Measurements from ENCODE around the gene NECTIN2. TPM values are rescaled to one million over a fixed set of nuclear protein-coding genes. Genes with fewer than 3 reads are reported as not detected.
"Not testable (repeated sequence)": the region's sequence is repeated elsewhere in the genome, so short reads cannot be mapped to it uniquely, and the experiment has no call there.

NECTIN2 gene
- polyA plus RNA-seq, 4 donors, result 72.5 to 153 (median 100) TPM

DNA sequence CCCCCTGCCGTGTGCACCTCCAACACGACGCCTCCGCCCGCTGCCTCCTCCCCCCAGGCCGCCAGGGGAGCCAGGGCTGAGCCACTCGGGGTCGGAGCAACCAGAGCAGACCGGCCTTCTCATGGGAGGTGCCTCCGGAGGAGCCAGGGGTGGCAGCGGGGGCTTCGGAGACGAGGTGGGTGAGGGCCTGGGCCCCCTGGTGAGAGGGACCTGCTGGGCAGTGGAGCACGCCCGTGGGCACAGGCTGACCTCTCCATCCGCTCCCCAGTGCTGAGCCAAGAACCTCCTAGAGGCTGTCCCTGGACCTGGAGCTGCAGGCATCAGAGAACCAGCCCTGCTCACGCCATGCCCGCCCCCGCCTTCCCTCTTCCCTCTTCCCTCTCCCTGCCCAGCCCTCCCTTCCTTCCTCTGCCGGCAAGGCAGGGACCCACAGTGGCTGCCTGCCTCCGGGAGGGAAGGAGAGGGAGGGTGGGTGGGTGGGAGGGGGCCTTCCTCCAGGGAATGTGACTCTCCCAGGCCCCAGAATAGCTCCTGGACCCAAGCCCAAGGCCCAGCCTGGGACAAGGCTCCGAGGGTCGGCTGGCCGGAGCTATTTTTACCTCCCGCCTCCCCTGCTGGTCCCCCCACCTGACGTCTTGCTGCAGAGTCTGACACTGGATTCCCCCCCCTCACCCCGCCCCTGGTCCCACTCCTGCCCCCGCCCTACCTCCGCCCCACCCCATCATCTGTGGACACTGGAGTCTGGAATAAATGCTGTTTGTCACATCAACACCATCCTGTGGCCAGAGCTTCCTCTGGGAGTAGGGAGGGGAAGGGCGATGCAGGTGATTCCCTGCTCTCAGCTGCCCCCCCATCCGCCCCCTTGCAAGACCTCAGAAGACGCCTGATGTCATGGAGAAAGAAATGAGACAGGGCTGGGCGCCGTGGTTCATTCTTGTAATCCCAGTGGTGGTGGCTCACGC is 25.2 kb upstream of the NECTIN2 start:
- H3K9me3 ChIP-seq (ENCODE audit: control insufficient read depth in 2 of 2, insufficient read depth in 1 of 2, low read depth in 1 of 2, low read length in 1 of 2), result no peaks in the 10 kb centered on the region
- DNase-seq, result no peak
- H3K4me1 ChIP-seq (ENCODE audit: control insufficient read depth in 3 of 3, insufficient read depth in 2 of 3, low read depth in 1 of 3, low read length in 2 of 3), result peaks cover 0 to 24% (median 0%) of the 10 kb centered on the region in 3 donors
- H3K27me3 ChIP-seq (ENCODE audit: control insufficient read depth in 3 of 3, insufficient read depth in 3 of 3, low read length in 3 of 3), result no peaks in the 10 kb centered on the region
- H3K27ac ChIP-seq (ENCODE audit: low read depth in 1 of 3, low read length in 2 of 3), result no peak overlapping the region
- H3K36me3 ChIP-seq (ENCODE audit: control insufficient read depth in 3 of 3, insufficient read depth in 2 of 3, low read depth in 1 of 3, low read length in 3 of 3), result peaks cover 0 to 35% (median 0%) of the 10 kb centered on the region in 3 donors
- H3K4me3 ChIP-seq (ENCODE audit: low read depth in 1 of 3, low read length in 3 of 3), result no peak overlapping the region
- WGBS, 3 donors, result 65 to 82% (median 76%) methylated on average over 26 to 35 of the region's 35 CpGs
- no peak for FAIRE-seq

DNA sequence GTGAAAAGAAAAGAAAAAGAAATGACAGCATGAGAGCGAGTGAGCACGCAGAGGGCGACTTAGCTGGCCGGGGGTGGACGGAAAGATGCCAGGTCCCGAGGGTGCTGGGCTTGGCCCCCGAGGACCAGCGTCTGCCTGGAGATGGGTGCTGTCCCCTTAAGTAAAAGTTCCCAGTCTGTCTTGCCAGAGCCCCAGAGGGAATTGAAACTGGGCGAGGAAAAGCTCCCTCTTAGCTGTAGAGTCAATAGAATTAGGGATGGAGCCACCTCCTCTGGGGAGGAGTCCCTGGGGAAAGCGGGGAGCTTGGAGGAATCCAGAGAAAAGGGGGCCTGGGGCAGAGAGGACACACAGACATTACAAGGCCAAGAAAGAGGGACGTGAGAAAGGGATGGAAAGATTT is 23.9 kb upstream of the NECTIN2 start:
- Histone ChIP-seq H3K27me3 (ENCODE audit: control insufficient read depth in 3 of 3, insufficient read depth in 3 of 3, low read length in 3 of 3) (no peaks in the 10 kb centered on the region), H3K9me3 (ENCODE audit: control insufficient read depth in 2 of 2, insufficient read depth in 1 of 2, low read depth in 1 of 2, low read length in 1 of 2) (no peaks in the 10 kb centered on the region), H3K36me3 (ENCODE audit: control insufficient read depth in 3 of 3, insufficient read depth in 2 of 3, low read depth in 1 of 3, low read length in 3 of 3) (peaks cover 0 to 30% (median 0%) of the 10 kb centered on the region in 3 donors), H3K4me1 (ENCODE audit: control insufficient read depth in 3 of 3, insufficient read depth in 2 of 3, low read depth in 1 of 3, low read length in 2 of 3) (peaks cover 0 to 24% (median 0%) of the 10 kb centered on the region in 3 donors), H3K27ac (ENCODE audit: low read depth in 1 of 3, low read length in 2 of 3) (no peak overlapping the region), H3K4me3 (ENCODE audit: low read depth in 1 of 3, low read length in 3 of 3) (no peak overlapping the region)
- WGBS, 3 donors, result 62 to 69% (median 69%) methylated on average over 11 of the region's 11 CpGs
- FAIRE-seq, result no peak
- DNase-seq, result no peak

DNA sequence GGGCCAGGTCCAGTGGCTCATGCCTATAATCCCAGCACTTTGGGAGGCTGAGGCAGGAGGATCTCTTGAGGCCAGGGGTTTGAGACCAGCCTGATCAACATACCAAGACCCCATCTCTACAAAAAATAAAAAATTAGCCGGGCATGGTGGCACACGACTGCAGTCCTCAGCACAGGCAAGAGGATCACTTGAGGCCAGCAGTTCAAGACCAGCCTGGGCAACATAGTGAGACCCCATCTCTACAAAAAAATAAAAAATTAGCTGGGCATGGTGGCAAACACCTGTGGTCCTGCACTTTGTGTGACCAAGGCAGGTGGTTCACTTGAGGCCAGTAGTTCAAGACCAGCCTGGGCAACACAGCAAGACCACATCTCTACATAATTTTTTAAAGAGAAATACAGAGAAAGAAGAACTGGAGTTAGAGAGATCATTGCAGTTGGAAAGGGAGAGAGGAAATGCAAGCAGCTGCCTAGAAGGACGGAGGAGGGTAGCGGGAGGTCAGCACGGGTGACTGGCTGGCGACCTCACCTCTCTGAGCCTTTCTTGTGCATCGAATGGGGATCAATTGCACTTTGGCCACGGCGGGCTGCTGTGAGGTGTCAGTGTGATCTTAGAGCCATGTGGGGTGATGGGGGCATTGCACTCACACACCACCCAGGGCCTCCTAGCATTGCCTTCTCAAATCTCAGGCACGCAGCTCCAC is 23.3 kb upstream of the NECTIN2 start:
- Histone ChIP-seq H3K4me1 (ENCODE audit: control insufficient read depth in 3 of 3, insufficient read depth in 2 of 3, low read depth in 1 of 3, low read length in 2 of 3) (peaks cover 0 to 21% (median 0%) of the 10 kb centered on the region in 3 donors), H3K27ac (ENCODE audit: low read depth in 1 of 3, low read length in 2 of 3) (no peak overlapping the region), H3K4me3 (ENCODE audit: low read depth in 1 of 3, low read length in 3 of 3) (no peak overlapping the region), H3K27me3 (ENCODE audit: control insufficient read depth in 3 of 3, insufficient read depth in 3 of 3, low read length in 3 of 3) (no peaks in the 10 kb centered on the region), H3K36me3 (ENCODE audit: control insufficient read depth in 3 of 3, insufficient read depth in 2 of 3, low read depth in 1 of 3, low read length in 3 of 3) (peaks cover 0 to 25% (median 0%) of the 10 kb centered on the region in 3 donors), H3K9me3 (ENCODE audit: control insufficient read depth in 2 of 2, insufficient read depth in 1 of 2, low read depth in 1 of 2, low read length in 1 of 2) (no peaks in the 10 kb centered on the region)
- DNase-seq (peak in 1 of 2 donors; percentile 29), FAIRE-seq (no peak)
- 64 to 73% (median 69%) methylated on average over 9 to 10 of the region's 10 CpGs for WGBS, 3 donors

DNA sequence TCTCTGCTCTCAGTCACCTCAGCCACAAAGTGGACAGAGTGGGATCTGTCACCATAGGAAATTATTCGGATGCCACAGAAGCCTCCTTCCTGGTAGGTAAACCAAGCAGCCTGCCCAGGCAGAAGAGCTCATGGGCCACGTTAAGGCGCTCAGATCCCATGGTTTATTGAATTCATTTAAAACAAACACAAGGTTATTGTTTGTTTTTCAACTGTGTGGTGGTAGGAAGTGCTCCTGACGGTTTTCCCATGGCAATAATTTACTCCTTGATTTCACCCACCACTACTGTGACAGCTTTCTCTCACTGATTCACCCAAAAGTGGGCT is 22.8 kb upstream of the NECTIN2 start:
- no peak overlapping the region for H3K4me3 ChIP-seq (ENCODE audit: low read depth in 1 of 3, low read length in 3 of 3)
- no peak overlapping the region for H3K27ac ChIP-seq (ENCODE audit: low read depth in 1 of 3, low read length in 2 of 3)
- FAIRE-seq (no peak), DNase-seq (no peak)
- 41 to 56% (median 50%) methylated on average over 4 of the region's 4 CpGs for WGBS, 3 donors
- H3K9me3 ChIP-seq (ENCODE audit: control insufficient read depth in 2 of 2, insufficient read depth in 1 of 2, low read depth in 1 of 2, low read length in 1 of 2), result no peaks in the 10 kb centered on the region
- no peaks in the 10 kb centered on the region for H3K27me3 ChIP-seq (ENCODE audit: control insufficient read depth in 3 of 3, insufficient read depth in 3 of 3, low read length in 3 of 3)
- peaks cover 0 to 25% (median 0%) of the 10 kb centered on the region in 3 donors for H3K36me3 ChIP-seq (ENCODE audit: control insufficient read depth in 3 of 3, insufficient read depth in 2 of 3, low read depth in 1 of 3, low read length in 3 of 3)
- H3K4me1 ChIP-seq (ENCODE audit: control insufficient read depth in 3 of 3, insufficient read depth in 2 of 3, low read depth in 1 of 3, low read length in 2 of 3), result peaks cover 0 to 16% (median 0%) of the 10 kb centered on the region in 3 donors

DNA sequence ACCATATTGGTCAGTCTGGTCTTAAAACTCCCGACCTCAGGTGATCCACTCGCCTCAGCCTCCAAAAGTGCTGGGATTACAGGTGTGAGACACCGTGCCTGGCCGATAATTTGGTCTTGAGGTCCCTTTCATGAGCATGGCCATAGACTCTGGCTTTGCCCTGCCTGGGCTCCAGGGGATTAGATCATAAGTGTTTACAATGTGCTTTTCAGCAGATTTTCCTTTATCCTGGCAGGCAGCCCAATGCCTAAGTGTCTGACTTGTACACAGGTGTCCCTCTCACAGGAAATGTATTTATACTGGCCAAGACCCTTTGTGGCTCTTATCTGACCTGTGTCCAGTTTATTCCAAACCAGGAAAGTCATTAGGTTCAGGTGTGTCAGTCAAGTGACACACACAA is 21.3 kb upstream of the NECTIN2 start:
- no peak overlapping the region for H3K27ac ChIP-seq (ENCODE audit: low read depth in 1 of 3, low read length in 2 of 3)
- H3K4me1 ChIP-seq (ENCODE audit: control insufficient read depth in 3 of 3, insufficient read depth in 2 of 3, low read depth in 1 of 3, low read length in 2 of 3), result peaks cover 0 to 4% (median 0%) of the 10 kb centered on the region in 3 donors
- peaks cover 0 to 15% (median 0%) of the 10 kb centered on the region in 3 donors for H3K36me3 ChIP-seq (ENCODE audit: control insufficient read depth in 3 of 3, insufficient read depth in 2 of 3, low read depth in 1 of 3, low read length in 3 of 3)
- no peaks in the 10 kb centered on the region for H3K9me3 ChIP-seq (ENCODE audit: control insufficient read depth in 2 of 2, insufficient read depth in 1 of 2, low read depth in 1 of 2, low read length in 1 of 2)
- DNase-seq (no peak), FAIRE-seq (no peak)
- no peaks in the 10 kb centered on the region for H3K27me3 ChIP-seq (ENCODE audit: control insufficient read depth in 3 of 3, insufficient read depth in 3 of 3, low read length in 3 of 3)
- H3K4me3 ChIP-seq (ENCODE audit: low read depth in 1 of 3, low read length in 3 of 3), result no peak overlapping the region
- WGBS, 3 donors, result 75 to 87% (median 75%) methylated on average over 4 of the region's 4 CpGs

DNA sequence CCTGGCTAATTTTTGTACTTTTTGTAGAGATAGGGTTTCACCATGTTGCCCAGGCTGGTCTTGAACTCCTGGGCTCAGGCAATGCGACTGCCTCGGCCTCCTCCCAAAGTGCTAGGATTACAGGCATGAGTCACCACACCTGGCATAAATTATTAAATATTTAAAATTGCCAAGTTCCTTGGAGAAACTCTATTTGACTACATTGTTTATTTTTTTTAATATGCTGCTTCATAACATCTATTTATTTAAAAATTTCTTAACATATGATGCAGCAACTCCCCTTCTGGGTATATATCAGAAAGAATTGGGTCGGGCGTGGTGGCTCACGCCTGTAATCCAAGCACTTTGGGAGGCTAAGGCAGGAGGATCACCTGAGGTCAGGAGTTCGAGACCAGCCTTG is 13.2 kb upstream of the NECTIN2 start:
- not testable (repeated sequence) for H3K9me3 ChIP-seq (ENCODE audit: control insufficient read depth in 2 of 2, insufficient read depth in 1 of 2, low read depth in 1 of 2, low read length in 1 of 2); H3K27ac ChIP-seq (ENCODE audit: low read depth in 1 of 3, low read length in 2 of 3); H3K4me3 ChIP-seq (ENCODE audit: low read depth in 1 of 3, low read length in 3 of 3); DNase-seq; H3K4me1 ChIP-seq (ENCODE audit: control insufficient read depth in 3 of 3, insufficient read depth in 2 of 3, low read depth in 1 of 3, low read length in 2 of 3); H3K36me3 ChIP-seq (ENCODE audit: control insufficient read depth in 3 of 3, insufficient read depth in 2 of 3, low read depth in 1 of 3, low read length in 3 of 3); FAIRE-seq; H3K27me3 ChIP-seq (ENCODE audit: control insufficient read depth in 3 of 3, insufficient read depth in 3 of 3, low read length in 3 of 3)
- 53 to 71% (median 63%) methylated on average over 6 of the region's 6 CpGs for WGBS, 3 donors

DNA sequence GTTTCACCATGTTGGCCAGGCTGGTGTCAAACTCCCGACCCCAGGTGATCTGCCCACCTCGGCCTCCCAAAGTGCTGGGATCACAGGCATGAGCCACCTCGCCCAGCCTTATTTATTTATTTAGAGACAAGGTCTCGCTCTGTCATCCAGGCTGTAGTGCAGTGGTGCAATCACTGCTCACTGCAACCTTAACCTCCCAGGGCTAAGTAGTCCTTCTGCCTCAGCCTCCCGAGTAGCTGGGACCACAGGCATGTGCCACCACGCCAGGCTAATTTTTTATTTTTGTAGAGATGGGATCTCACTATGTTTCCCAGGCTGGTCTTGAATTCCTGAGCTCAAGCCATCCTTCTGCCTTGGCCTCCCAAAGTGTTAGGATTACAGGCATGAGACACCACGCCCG is 11.7 kb upstream of the NECTIN2 start:
- not testable (repeated sequence) for H3K4me1 ChIP-seq (ENCODE audit: control insufficient read depth in 3 of 3, insufficient read depth in 2 of 3, low read depth in 1 of 3, low read length in 2 of 3); DNase-seq; FAIRE-seq; H3K9me3 ChIP-seq (ENCODE audit: control insufficient read depth in 2 of 2, insufficient read depth in 1 of 2, low read depth in 1 of 2, low read length in 1 of 2); H3K4me3 ChIP-seq (ENCODE audit: low read depth in 1 of 3, low read length in 3 of 3); H3K27ac ChIP-seq (ENCODE audit: low read depth in 1 of 3, low read length in 2 of 3); H3K27me3 ChIP-seq (ENCODE audit: control insufficient read depth in 3 of 3, insufficient read depth in 3 of 3, low read length in 3 of 3); H3K36me3 ChIP-seq (ENCODE audit: control insufficient read depth in 3 of 3, insufficient read depth in 2 of 3, low read depth in 1 of 3, low read length in 3 of 3)
- WGBS, 3 donors, result 67 to 84% (median 69%) methylated on average over 8 of the region's 8 CpGs

DNA sequence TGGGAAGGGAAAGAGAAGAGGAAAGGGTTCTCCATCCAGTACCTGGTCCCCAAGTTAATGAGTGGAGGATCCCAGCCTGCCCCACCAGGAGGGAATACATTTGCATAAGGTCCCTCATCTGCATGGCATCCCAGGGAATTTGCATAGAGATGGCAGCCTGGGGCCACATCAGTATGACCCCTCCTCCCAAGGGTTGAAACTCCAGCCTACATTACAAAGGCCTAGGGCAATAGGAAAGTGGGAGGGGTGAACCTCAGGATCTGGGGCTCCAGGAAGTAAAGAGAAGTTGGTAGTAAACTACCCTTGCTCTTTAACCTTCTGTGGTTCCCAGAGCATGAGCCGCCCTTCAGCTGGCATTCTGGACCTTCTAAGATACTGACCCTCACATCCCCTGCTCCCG is 6.8 kb upstream of the NECTIN2 start:
- DNase-seq, result peak; percentile 42 to 46
- FAIRE-seq, result no peak
- peaks cover 0 to 3% (median 0%) of the 10 kb centered on the region in 3 donors for H3K27me3 ChIP-seq (ENCODE audit: control insufficient read depth in 3 of 3, insufficient read depth in 3 of 3, low read length in 3 of 3)
- no peak overlapping the region for H3K27ac ChIP-seq (ENCODE audit: low read depth in 1 of 3, low read length in 2 of 3)
- H3K36me3 ChIP-seq (ENCODE audit: control insufficient read depth in 3 of 3, insufficient read depth in 2 of 3, low read depth in 1 of 3, low read length in 3 of 3), result no peaks in the 10 kb centered on the region
- WGBS, 3 donors, result 43 to 68% (median 58%) methylated on average over 2 of the region's 2 CpGs
- H3K4me3 ChIP-seq (ENCODE audit: low read depth in 1 of 3, low read length in 3 of 3), result no peak overlapping the region
- H3K4me1 ChIP-seq (ENCODE audit: control insufficient read depth in 3 of 3, insufficient read depth in 2 of 3, low read depth in 1 of 3, low read length in 2 of 3), result peaks cover 0 to 5% (median 0%) of the 10 kb centered on the region in 3 donors
- H3K9me3 ChIP-seq (ENCODE audit: control insufficient read depth in 2 of 2, insufficient read depth in 1 of 2, low read depth in 1 of 2, low read length in 1 of 2), result no peaks in the 10 kb centered on the region

Data from small intestine (tissue), 7 donors.